Mucosa of stomach (tissue), 1 donor: ENCODE measurements around the gene LRRC52.

ENCODE experiments used
- H3K27me3 ChIP-seq: one replicate; pipeline ENCODE4 v1.7.0; 2013; ENCODE audit warnings: mild to moderate bottlenecking, low read length; ENCODE audit not compliant: control insufficient read depth, insufficient read depth
- H3K36me3 ChIP-seq: one replicate; pipeline ENCODE4 v1.7.0; 2013; ENCODE audit warnings: low read length; ENCODE audit not compliant: control insufficient read depth, insufficient read depth
- H3K4me1 ChIP-seq: one replicate; pipeline ENCODE4 v1.7.0; 2013; ENCODE audit warnings: mild to moderate bottlenecking, low read length; ENCODE audit not compliant: control insufficient read depth, insufficient read depth
- H3K4me3 ChIP-seq: one replicate; pipeline ENCODE4 v1.7.0; 2013; ENCODE audit warnings: low read length
- H3K9ac ChIP-seq: one replicate; pipeline ENCODE4 v1.7.0; 2013; ENCODE audit warnings: mild to moderate bottlenecking, low read length, moderate library complexity
- H3K9me3 ChIP-seq: one replicate; pipeline ENCODE4 v1.7.0; 2013; ENCODE audit warnings: mild to moderate bottlenecking, low read length, moderate library complexity; ENCODE audit not compliant: control insufficient read depth
- donor health status: Pancreatic carcinoma.

The LRRC52 gene

GRCh38 chr1:165543532-165544438 lies at the start of gene LRRC52:
Gene LRRC52, plus strand, starts transcription at chr1:165544000. Its CDS starts 297 bp downstream, at chr1:165544297.
- H3K9ac ChIP-seq: no peak within 1 kb of the TSS
- H3K4me1 ChIP-seq: peaks cover 6% of the 10 kb centered on the region
- no peaks in the 10 kb centered on the region for H3K9me3 ChIP-seq
- no peaks in the 10 kb centered on the region for H3K36me3 ChIP-seq
- H3K27me3 ChIP-seq: peaks cover 8% of the 10 kb centered on the region
- no peak within 1 kb of the TSS for H3K4me3 ChIP-seq

DNA sequence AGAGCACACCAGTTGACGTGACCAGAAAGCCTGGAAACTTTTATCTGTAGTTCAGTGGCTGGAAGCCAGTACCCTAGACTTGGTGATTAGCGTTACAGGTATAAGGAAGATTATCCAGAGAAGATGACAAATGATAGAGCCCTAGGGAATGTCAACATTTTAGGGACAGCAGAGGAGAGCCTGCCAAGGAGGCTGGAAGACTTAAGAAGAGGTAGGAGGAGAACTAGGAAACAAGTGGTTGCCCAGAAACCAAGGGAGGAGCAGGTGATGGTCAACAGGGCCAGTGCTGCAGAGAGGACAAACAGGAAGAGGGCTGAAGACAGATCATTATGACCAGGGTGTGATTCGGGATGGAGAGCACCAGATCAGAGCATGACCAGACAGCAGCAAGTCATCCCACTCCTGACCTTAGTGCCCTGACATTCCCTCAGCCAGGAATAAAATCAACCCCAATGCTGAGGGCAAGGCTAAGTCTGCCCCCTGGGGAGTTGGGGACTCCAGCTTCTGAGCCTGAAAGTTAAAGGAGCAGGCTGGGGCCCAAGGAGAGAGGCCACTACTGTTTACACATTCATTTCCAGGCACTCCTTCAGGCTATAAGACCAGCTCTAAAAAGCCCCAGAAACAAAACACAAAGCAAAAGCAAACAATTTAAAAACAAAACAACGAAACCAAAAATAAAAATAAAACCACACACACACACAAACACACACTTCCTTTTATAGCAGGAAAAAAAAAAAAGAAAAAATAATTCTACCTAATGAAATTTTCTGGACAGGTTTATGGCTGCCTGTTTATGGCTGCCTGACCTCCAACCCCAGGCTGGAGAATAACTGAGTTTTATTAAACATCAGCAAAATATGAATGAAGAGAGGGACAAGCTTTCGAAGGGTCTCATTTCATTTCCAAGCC lies 48.6 kb upstream of the LRRC52 start:
- H3K27me3 ChIP-seq: no peaks in the 10 kb centered on the region
- no peaks in the 10 kb centered on the region for H3K36me3 ChIP-seq
- no peaks in the 10 kb centered on the region for H3K9me3 ChIP-seq
- H3K4me1 ChIP-seq: no peaks in the 10 kb centered on the region
- H3K4me3 ChIP-seq: no peak overlapping the region
- H3K9ac ChIP-seq: no peak overlapping the region

GRCh38 chr1:165495858-165496205 lies 48.0 kb upstream of the LRRC52 start:
- Histone ChIP-seq H3K4me3 (no peak overlapping the region), H3K9ac (no peak overlapping the region), H3K9me3 (no peaks in the 10 kb centered on the region), H3K27me3 (no peaks in the 10 kb centered on the region), H3K36me3 (no peaks in the 10 kb centered on the region), H3K4me1 (no peaks in the 10 kb centered on the region)

DNA sequence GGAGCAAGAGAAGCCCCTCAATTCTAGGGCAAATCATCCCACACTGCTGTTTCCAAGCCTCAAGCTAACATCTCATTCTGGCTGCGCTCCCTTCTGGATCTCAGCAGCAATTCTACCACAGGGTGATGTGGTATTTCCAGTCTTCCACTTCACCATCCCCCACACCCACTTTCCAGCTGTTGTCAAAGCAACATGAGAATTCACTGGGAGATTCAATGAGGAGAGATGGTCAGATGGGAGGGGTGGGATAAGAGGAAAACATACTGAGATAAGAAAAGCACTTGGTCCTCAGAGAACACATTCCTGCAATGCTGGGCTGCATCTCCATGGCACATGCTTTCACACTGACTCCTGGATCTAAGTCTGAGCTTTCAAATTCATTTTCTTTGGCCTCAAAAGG lies 47.3 kb upstream of the LRRC52 start:
- H3K9ac ChIP-seq: no peak overlapping the region
- no peaks in the 10 kb centered on the region for H3K9me3 ChIP-seq
- no peaks in the 10 kb centered on the region for H3K4me1 ChIP-seq
- H3K27me3 ChIP-seq: peaks cover 4% of the 10 kb centered on the region
- no peak overlapping the region for H3K4me3 ChIP-seq
- H3K36me3 ChIP-seq: no peaks in the 10 kb centered on the region

- H3K27me3 ChIP-seq: peaks cover 5% of the 10 kb centered on the region
- no peak overlapping the region for H3K4me3 ChIP-seq
- H3K9ac ChIP-seq: no peak overlapping the region
- H3K36me3 ChIP-seq: no peaks in the 10 kb centered on the region
- H3K9me3 ChIP-seq: no peaks in the 10 kb centered on the region
- H3K4me1 ChIP-seq: no peaks in the 10 kb centered on the region
These were observed 46.5 kb upstream of the LRRC52 start for GRCh38 chr1:165497069-165498013.

- Histone ChIP-seq H3K9me3 (no peaks in the 10 kb centered on the region), H3K4me3 (no peak overlapping the region), H3K27me3 (peaks cover 5% of the 10 kb centered on the region), H3K36me3 (no peaks in the 10 kb centered on the region), H3K9ac (no peak overlapping the region), H3K4me1 (no peaks in the 10 kb centered on the region)
These were observed 42.4 kb upstream of the LRRC52 start for GRCh38 chr1:165501330-165501969.

- no peak overlapping the region for H3K9ac ChIP-seq
- peaks cover 5% of the 10 kb centered on the region for H3K27me3 ChIP-seq
- H3K4me1 ChIP-seq: no peaks in the 10 kb centered on the region
- H3K4me3 ChIP-seq: no peak overlapping the region
- no peaks in the 10 kb centered on the region for H3K36me3 ChIP-seq
- H3K9me3 ChIP-seq: no peaks in the 10 kb centered on the region
These were observed 41.8 kb upstream of the LRRC52 start for GRCh38 chr1:165501970-165502348.

- no peaks in the 10 kb centered on the region for H3K36me3 ChIP-seq
- no peaks in the 10 kb centered on the region for H3K27me3 ChIP-seq
- H3K9me3 ChIP-seq: no peaks in the 10 kb centered on the region
- H3K4me3 ChIP-seq: no peak overlapping the region
- H3K9ac ChIP-seq: no peak overlapping the region
- no peaks in the 10 kb centered on the region for H3K4me1 ChIP-seq
These were observed 36.2 kb upstream of the LRRC52 start for GRCh38 chr1:165507570-165507969.

- no peak overlapping the region for H3K4me3 ChIP-seq
- H3K36me3 ChIP-seq: no peaks in the 10 kb centered on the region
- H3K9me3 ChIP-seq: no peaks in the 10 kb centered on the region
- H3K9ac ChIP-seq: no peak overlapping the region
- no peaks in the 10 kb centered on the region for H3K27me3 ChIP-seq
- no peaks in the 10 kb centered on the region for H3K4me1 ChIP-seq
These were observed 35.5 kb upstream of the LRRC52 start for GRCh38 chr1:165508291-165508690.

- Histone ChIP-seq H3K36me3 (no peaks in the 10 kb centered on the region), H3K9ac (no peak overlapping the region), H3K4me3 (no peak overlapping the region), H3K9me3 (no peaks in the 10 kb centered on the region), H3K27me3 (no peaks in the 10 kb centered on the region), H3K4me1 (no peaks in the 10 kb centered on the region)
These were observed 31.0 kb upstream of the LRRC52 start for GRCh38 chr1:165512816-165513215.

GRCh38 chr1:165516469-165516868 lies 27.3 kb upstream of the LRRC52 start:
- H3K36me3 ChIP-seq: no peaks in the 10 kb centered on the region
- H3K4me1 ChIP-seq: no peaks in the 10 kb centered on the region
- H3K9me3 ChIP-seq: no peaks in the 10 kb centered on the region
- no peak overlapping the region for H3K9ac ChIP-seq
- no peak overlapping the region for H3K4me3 ChIP-seq
- no peaks in the 10 kb centered on the region for H3K27me3 ChIP-seq
